Activated CD4-positive, alpha-beta memory T cell treated with anti-CD3 and anti-CD28 coated beads for 36 hours (primary cell): Measurements from ENCODE around the gene EEF1E1. TPM values are rescaled to one million over a fixed set of nuclear protein-coding genes. Genes with fewer than 3 reads are reported as not detected.

Experiments
- total RNA-seq, 2 experiments: library from RNA; stranded (reverse); gene quantifications; one replicate each; pipeline ENCODE4 v1.2.3, GENCODE V29; 2021

Gene EEF1E1
- total RNA-seq, 2 experiments from 2014 or later: 60.9 to 62.5 TPM

Other genes with a start within 250 kb of the EEF1E1 start
- gene TXNDC5, start 191.8 kb downstream of the EEF1E1 start, total RNA-seq: 10 to 100 TPM; 59.6 to 64.5 TPM
- 10 to 100 TPM; 18.3 to 23.8 TPM for gene BLOC1S5, start 38.2 kb downstream of the EEF1E1 start, total RNA-seq